Keratinocyte (primary cell): Measurements from ENCODE around the gene PDE6A.

Experiments used
- EZH2 ChIP-seq: IDR thresholded peaks from one replicate; pipeline ENCODE4 v1.6.1; 2012; ENCODE audit warnings: inconsistent platforms, mild to moderate bottlenecking, low read length, moderate library complexity
- TF ChIP-seq, protein P1 (sequence below), 3 experiments: IDR thresholded peaks in 1 of 3; conservative IDR thresholded peaks in 1 of 3; optimal IDR thresholded peaks in 1 of 3; 2 replicates in 2 of 3; 3 replicates in 1 of 3; pipeline versions ENCODE3 to v1.5.1; 2011; ENCODE audit warnings: low read length in 3 of 3, mild to moderate bottlenecking in 3 of 3, moderate library complexity in 2 of 3, control low read depth in 1 of 3, inconsistent platforms in 1 of 3; ENCODE audit not compliant: insufficient read depth in 2 of 3; ENCODE audit errors: extremely low read depth in 1 of 3

- TF ChIP-seq, protein P1, sequence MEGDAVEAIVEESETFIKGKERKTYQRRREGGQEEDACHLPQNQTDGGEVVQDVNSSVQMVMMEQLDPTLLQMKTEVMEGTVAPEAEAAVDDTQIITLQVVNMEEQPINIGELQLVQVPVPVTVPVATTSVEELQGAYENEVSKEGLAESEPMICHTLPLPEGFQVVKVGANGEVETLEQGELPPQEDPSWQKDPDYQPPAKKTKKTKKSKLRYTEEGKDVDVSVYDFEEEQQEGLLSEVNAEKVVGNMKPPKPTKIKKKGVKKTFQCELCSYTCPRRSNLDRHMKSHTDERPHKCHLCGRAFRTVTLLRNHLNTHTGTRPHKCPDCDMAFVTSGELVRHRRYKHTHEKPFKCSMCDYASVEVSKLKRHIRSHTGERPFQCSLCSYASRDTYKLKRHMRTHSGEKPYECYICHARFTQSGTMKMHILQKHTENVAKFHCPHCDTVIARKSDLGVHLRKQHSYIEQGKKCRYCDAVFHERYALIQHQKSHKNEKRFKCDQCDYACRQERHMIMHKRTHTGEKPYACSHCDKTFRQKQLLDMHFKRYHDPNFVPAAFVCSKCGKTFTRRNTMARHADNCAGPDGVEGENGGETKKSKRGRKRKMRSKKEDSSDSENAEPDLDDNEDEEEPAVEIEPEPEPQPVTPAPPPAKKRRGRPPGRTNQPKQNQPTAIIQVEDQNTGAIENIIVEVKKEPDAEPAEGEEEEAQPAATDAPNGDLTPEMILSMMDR (optimal IDR thresholded peaks at IDR 0.05 in 1 of 3, IDR thresholded peaks at IDR 0.05 in 1 of 3, conservative IDR thresholded peaks at IDR 0.05 in 1 of 3; ENCODE audit: extremely low read depth in 1 of 3, insufficient read depth in 2 of 3, low read length in 3 of 3), result no peak
- no peak for TF ChIP-seq EZH2
These were observed 118.0 kb downstream of the PDE6A start for GRCh38 chr5:149826574-149826973.
